GM21717 (cell line): ENCODE data around the gene SLC39A7.

Experiments used
- ATAC-seq: cut with Tn5 transposase; IDR thresholded peaks from one replicate; pipeline ENCODE4 v1.9.1; 2021; ENCODE audit warnings: mild to moderate bottlenecking, moderate library complexity; ENCODE audit not compliant: unreplicated experiment

SLC39A7 gene, protein sequence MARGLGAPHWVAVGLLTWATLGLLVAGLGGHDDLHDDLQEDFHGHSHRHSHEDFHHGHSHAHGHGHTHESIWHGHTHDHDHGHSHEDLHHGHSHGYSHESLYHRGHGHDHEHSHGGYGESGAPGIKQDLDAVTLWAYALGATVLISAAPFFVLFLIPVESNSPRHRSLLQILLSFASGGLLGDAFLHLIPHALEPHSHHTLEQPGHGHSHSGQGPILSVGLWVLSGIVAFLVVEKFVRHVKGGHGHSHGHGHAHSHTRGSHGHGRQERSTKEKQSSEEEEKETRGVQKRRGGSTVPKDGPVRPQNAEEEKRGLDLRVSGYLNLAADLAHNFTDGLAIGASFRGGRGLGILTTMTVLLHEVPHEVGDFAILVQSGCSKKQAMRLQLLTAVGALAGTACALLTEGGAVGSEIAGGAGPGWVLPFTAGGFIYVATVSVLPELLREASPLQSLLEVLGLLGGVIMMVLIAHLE

DNA sequence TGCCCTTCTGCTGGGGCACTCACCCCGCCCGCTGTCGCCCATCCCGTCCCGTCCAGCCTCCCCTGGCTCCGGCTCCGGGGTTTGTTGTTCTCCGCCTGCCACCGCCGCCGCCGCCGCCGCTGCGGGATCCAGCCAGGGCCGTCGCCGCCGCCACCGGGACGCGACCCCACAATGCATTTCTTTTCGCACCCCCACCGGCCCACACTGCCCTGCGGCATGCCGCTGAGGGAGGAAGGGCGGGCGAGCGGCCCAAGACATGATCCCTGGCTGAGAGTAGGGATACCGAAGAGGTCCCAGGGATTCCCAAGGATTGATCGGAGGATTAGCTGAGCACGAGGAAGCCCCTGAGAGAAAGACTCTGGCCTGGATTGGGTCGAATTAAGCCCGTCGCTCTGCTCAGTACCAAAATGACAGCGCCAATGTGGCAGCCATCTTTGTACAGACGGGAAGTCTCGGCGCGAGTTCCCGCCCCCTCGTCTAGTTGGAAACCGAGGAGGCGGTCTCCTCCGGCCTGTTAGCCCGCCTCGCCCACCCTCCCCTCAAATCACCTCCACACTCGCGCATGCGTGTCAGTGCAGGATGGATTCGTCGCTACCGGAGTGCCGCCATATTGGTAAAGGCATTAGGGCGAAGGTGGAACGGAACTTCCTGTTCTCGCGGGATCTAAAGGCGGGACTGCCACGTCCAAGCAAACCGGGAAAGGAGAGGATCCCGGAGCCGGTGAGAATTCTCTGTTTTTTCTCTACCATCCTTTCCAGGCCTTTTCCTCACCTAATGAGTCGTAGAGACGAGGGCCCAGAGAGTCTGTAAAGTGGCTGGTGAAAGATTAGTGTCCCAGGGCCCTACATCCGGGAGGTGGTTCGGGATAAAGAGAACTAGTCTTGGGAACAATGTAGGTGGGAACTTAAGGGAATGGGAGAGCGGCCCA is at the start of gene SLC39A7, which contains the start of gene RXRB:
Gene SLC39A7 (plus strand): TSS at position 649 of the 928 bp plus-strand sequence. CDS start 379 bp downstream, outside the sequence.
Gene RXRB (minus strand): TSS at position 447 of the 928 bp plus-strand sequence. CDS start 189 bp downstream, at position 258.
- ATAC-seq, result peak; percentile 42

DNA sequence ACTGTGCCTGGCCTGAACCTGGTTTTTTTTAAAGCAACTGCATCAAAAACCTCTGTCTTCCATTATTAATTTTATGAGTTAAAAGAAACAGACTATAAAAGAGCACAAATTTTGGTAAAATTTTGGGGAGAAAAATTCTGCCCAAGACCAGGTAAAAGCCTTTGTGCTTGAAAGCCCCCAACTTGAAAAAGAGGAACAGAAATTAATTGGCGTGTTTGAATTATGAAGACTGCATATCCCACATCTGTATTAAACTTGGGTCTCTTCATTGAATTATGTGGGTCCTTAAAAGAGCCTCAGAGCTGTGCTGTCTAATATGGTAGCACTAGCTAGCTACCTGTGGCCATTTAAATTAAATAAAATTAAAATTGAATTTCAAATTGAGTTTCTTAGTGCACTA is 49.6 kb upstream of the SLC39A7 start:
- no peak for ATAC-seq

DNA sequence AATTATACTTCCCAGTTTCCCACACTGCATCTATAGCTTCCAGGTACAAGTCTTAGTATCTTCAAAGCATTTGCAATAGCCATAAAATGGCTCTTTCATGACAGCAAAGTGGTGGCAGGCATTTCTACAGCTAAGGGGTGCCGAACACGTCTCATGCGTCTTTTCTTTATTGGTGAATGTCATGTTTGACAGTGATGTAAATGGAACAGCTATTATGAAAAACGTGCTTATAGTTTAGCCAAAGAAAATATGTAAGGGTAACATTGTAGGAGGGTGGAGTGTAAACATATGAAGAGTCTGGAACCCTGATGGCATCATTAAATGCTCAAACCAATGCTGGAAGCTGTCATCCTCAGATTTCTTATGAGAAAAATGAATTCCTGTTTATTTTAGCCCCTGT is 46.3 kb upstream of the SLC39A7 start:
- ATAC-seq, result no peak

DNA sequence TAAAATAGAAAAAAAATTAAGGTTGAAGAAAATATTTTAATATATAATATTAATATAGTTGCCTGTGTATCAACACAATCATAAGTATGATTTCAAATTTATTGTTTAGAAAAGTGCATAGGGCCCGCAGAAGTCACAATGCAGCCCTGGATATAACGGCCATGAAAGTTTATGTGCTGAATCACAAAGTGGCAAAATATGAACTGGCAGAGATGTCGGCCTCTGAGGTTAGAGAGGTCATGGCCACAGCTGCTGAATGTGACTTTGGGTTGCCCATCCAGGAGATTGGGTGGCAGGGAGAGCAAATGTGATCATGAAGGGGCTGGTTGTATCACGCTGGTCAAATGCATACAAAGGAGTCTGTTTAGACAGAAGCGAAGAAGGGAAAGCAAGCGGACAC is 44.1 kb upstream of the SLC39A7 start:
- ATAC-seq, result no peak

DNA sequence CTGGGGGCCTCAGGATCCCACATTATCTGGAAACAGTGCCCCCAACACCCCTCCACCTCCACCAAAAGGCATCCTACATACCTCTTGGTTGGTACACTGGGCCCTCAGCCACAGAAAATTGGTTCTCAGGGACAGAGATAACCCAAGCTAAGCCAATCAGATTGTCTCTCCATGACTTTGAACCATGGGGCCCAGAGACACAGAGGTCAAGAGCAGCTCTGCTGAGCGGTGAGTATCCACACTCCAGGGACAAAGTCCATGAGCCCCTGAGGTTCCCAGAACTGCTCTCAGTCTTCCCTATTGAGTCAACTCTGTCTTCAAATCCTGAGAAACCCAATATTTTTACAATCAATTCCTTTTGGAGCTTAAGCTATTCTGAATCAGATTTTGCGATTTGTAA is 43.7 kb upstream of the SLC39A7 start:
- no peak for ATAC-seq

DNA sequence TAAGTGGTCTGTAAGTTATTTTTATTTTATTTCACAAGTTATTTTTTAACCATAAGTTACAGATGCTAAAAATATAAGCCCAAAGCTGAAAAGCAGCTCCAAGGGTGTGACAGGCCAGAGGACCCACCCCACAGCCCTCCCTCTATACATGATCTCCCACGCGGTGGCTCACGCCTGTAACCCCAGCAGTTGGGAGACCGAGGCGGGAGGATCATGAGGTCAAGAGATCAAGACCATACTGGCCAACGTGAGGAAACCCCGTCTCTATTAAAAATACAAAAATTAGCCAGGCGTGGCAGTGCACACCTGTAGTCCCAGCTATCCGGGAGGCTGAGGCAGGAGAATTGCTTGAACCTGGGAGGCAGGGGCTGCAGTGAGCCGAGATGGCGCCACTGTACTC is 40.6 kb upstream of the SLC39A7 start:
- ATAC-seq, result no peak

DNA sequence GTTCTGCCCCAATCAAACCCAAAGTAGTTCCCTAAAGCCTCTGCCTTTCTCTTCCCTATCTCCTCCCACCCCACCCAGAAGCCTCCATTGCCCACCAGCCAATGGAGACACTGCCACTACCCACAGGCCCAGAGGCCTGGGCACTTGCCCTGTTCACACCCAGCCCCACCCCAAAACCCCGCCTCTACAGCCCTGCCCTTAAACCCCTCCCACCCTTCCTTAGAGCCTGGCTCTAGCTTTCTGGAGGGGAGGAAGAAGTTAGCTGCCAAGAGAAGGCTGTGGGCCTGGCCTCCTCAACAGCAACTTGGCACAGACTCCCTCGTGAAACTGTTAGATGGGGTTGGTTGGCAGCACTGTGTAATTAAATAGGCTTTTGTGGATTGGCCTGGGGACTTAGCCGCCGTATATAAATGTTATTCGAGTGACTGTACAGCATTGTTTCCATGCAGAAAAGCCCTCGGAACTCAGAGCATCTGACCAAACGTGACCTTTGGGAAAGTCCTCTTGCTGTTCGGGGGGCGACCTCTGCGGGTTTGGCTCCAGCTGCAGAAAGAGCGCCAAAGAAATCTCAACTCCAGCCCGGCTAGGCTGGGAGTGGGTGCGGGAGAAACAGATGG is 39.8 kb upstream of the SLC39A7 start:
- no peak for ATAC-seq

DNA sequence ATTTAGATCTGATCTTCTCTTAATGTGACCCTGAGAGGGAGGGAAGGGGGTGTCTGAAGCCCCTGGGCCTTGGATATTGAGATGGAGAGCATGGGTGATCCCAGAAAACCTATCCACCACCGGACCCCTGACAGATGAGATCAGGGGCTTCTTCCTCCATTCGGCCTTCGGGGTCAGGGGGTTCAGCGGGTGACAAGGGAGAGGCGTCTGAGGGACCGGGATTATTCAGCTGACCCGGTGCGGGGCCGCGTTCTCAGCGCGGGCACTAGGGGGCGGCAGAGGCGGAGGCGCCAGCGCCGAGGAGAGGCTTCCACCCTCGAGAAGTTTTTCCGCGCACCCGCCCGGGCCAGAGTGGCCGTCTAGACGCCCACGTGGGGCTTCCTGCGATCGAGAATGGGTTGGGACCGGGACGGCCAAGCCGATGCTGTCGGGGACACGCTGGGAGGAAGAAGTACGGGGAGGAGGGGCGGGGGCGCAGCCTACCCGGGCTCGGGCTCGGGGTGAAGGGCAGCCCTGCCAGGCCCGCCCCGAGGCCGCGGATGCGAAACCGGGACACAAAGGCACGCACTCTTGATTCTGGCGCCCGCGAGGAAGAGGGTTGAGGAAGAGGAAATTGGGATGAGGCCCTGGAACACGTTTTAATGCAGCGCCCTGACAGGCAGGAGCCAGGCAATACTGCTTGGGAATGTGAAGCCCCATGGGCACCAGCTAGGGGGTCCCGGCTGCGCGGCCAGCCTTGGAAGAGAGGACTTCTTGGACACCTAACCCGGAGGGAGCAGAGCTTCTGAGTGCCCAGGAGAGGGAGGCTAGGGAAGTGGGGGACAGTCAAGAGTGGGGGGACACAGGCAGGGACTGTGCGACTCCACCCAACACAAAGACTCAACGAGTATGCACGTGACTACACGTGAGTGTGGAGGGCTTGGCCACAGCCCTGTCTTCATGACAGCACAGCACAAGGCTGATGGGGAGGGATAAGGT is 39.0 kb upstream of the SLC39A7 start:
- ATAC-seq, result no peak

DNA sequence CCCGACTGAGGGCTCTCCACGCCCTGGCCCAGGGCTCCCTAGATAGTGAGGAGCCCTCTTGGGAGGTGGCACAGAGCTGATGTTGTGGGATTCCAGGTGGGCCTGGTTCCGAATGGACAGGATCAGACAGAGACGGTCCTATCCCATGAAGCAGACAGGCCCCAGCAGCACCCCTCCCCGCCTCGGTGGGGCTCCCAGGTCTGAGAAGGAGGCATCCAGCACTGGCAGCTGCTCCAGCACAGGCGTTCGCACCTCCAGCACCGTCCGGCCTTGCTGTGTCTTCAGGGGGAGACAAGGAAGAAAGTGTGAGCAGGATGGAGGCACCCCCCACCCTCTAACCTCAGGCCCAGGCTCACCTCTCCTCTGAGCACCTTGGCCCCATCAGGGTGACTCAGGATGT is 37.1 kb upstream of the SLC39A7 start:
- ATAC-seq, result no peak

DNA sequence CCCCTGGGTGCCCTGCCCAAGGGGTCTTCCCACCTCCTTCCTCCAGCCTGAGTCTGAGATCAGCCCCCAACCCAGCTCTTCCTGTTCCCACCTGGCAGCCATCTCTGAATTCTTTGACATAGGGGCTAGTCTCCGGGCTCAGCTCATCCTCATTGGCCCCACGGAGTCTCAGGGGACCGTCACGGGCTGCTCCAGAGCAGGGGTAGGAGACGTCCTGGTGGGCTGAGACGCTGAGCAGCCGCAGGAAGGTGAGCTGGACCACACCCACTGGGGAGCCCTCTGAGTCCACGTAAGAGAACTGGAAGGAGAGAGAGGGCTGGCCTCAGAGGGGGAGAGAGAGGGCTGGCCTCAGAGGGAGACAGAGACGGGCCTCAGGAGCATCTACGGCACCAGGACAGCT is 36.5 kb upstream of the SLC39A7 start:
- ATAC-seq, result no peak

DNA sequence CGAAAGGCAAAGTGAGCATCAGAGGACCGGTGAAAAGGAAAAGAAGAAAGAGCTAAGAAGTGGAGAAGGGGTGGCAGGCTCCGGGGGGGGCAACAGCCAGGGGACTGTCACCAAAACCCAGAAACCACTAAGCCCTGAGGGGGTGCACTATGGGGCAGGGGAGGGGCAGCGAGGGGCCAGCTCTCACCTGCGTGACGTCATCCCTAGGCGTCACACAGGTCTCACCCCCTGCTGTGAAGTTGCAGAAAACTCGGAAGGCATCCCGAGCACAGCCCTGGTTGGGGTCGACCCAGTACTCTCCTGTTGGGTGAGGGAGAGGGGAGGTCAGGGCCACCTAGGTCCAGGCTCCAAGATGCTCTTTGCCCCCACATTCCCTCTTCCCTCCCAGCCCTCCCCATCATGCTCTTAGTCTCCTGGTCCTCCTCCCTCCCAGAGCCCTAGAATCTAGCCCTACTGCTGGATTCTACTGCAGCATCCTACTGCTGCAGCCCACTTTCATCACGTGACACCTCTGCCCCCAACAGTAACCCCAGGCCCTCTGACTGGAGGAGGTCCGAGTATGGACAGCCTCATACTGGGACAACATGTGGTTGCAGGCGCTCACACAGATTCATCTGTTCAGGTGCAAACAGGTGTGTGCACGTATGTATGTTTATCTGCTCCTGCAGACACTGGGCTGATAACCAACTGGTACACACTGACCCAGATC is 35.8 kb upstream of the SLC39A7 start:
- no peak for ATAC-seq

DNA sequence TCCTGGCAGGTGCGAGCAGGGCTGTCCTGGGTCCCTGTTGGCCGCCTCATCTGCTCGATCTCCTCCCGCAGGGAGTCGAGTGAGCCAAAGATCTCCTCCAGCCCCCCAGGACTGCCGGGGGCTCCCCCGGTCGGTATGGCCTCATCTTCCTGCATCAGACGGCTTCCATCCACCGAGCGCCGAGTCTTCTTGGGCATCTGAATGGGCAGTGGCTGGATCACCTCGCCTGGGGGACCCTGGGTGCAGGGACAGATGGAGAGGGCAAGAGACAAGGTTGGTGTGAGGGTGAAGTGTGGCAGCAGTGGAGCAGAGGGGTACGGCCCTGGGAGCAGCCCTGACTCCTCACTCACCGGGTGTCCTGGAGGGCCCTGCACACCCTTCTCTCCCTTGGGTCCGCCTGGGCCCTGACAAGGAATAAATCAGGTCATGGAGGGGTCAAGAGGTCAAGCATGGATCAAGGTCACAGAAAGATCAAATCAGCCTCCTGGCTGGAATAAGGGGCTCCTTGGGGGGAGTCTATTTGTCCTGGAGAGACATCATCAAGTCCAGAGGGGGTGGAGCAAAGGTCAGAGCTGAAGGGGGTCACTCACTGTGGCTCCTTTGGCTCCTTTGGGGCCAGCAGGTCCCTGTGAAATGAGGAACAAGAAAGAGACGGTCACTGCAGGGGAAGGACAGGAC is 34.9 kb upstream of the SLC39A7 start:
- no peak for ATAC-seq

DNA sequence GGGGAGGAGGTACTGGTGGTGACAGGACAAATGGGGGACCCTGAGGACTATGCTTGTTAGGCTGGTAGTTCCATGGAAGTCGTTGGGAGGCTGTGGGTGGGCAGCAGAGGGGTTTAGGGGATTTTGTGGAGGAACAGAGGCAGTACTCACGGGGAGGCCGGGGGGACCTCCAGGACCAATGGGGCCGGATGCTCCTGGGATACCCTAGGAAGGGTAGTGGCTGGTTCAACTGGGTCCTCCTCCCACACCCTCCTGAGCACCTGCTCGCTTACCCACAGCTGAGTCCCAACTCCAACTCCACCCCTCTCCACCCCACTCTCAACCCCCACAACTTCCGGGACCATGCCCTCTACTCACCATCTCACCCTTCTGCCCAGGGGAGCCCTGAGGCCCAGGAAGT is 34.3 kb upstream of the SLC39A7 start:
- ATAC-seq, result no peak

DNA sequence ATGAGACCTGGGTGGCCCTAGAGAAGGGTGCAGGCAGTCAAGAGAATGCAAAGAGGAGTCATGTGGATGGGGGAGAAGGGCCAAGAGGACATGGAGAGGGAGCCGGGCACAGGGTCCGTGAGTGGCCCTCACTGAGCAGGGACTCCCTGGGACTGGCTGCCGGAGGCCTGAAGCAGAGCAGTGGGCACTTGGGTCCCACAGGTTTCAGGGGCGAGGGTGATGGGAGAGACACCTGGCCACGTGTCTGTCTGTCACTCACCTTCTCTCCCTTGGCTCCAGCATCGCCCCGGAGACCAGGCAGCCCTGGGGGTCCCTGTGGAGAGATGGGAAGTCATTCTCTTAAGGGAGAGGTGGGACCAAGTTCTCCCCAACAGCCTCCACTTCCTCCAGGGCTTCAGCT is 33.9 kb upstream of the SLC39A7 start:
- no peak for ATAC-seq

DNA sequence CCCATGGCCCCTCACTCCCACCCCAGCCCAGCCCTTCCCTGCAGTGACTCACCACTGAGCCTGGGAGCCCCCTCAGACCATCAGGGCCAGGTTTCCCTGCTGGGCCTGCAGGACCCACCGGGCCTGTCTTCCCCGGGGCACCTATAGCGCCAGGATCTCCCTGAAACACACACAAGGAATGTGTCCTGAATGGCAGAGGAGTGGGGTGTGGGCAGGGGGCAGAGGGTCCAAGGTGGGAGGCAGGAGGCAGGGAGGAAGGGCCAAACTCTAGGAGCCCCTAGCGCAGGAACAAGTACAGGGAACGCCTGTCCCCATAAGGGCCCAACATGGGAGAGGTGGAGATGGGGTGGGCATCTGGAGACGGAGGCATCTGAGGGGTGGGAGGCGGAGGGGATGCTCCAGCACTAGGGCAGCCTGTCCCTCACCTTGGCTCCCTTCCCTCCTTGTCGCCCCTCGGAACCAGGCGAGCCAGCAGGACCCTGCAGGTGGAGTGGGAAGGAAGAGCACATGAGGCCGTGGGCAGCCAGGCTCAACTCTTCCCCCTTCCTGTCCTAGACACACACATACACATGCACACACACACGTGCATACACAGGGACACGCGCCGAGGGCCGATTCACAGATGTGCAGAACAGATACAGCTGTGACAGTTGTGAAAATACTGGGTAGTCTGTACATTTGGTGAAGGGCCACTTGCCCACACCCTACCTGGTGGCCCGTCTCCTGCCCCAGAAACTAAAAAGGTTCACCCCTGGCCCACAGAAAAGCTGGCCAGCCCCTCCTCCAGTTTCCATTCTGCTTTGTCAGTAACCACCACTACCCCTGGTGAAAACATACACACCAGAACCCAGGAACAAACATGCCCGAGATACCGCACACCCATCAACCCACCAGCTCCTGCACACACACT is 33.0 kb upstream of the SLC39A7 start:
- no peak for ATAC-seq

DNA sequence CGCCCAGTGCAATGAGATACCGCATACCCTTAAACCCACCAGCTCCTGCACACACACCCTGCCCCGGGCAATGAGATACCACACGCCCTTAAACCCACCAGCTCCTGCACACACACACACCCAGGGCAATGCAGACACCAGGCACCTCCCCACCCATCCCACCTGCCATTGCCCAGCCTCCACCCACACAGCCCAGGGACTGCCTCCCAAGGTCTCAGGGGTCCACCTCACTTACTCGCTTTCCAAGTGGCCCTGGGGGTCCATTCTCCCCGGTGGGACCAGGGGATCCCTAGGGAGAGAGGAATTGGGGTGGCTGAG is 32.4 kb upstream of the SLC39A7 start:
- ATAC-seq, result no peak

DNA sequence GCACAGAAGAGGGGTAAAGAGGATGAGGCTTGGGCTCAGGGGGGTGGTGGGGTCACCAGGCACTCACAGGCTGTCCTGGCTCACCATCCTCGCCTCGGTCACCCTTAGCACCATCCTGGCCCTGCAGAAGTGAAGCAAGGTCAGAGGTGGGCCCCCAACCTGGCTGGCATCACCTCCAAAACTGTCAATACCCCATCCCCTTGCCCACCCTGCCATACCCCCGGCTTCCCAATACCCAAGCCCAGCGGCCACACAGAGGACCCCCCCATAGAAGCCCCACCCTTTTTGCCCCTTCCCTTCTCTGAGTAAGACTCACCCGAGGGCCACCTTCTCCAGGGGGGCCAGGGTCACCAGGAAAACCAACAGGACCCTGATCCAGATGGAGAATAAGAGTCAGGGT is 32.0 kb upstream of the SLC39A7 start:
- no peak for ATAC-seq
